HG03175 (cell line): Measurements from ENCODE around the gene RSAD2.

Experiments used
- ATAC-seq: cut with Tn5 transposase; IDR thresholded peaks from one replicate; pipeline ENCODE4 v1.9.1; 2021; ENCODE audit warnings: mild to moderate bottlenecking, moderate library complexity; ENCODE audit not compliant: unreplicated experiment

RSAD2 gene

GRCh38 chr2:6942848-6943247 is 65.3 kb downstream of the RSAD2 start:
- no peak for ATAC-seq

- ATAC-seq: no peak
These were observed 65.9 kb downstream of the RSAD2 start for GRCh38 chr2:6943523-6943922.

- ATAC-seq: no peak
These were observed 66.4 kb downstream of the RSAD2 start for GRCh38 chr2:6943971-6944370.

GRCh38 chr2:6944555-6944954 is 67.0 kb downstream of the RSAD2 start:
- ATAC-seq: no peak

GRCh38 chr2:6945087-6945813 is 67.7 kb downstream of the RSAD2 start:
- peak; percentile 96 for ATAC-seq

GRCh38 chr2:6945821-6946220 is 68.2 kb downstream of the RSAD2 start:
- no peak for ATAC-seq

- ATAC-seq: no peak
These were observed 69.1 kb downstream of the RSAD2 start for GRCh38 chr2:6946722-6947121.
